Spleen (tissue), 11 donors: ENCODE data around the gene ATP5PF. TPM values are rescaled to one million over a fixed set of nuclear protein-coding genes. Genes with fewer than 3 reads are reported as not detected.

ENCODE experiments used
- DNase-seq: peaks from one replicate; pipeline ENCODE4 v3.0.0-alpha.2; 2020
- H3K27ac ChIP-seq, 8 donors: fragments of 200-600 bp; sonication (generic) in 7 of 8; 1 replicate in 4 of 8; 2 replicates in 4 of 8; pipeline versions ENCODE4 v1.5.0 to v1.8.0; 2016 to 2021; ENCODE audit warnings: inconsistent platforms in 4 of 8, mild to moderate bottlenecking in 4 of 8, moderate library complexity in 1 of 8
- H3K27me3 ChIP-seq, 7 donors: fragments of 200-600 bp; sonication (generic) in 6 of 7; replicated peaks in 1 of 7; 1 replicate in 4 of 7; 2 replicates in 3 of 7; pipeline versions ENCODE4 v1.5.0 to v1.8.0; 2016 to 2021; ENCODE audit warnings: inconsistent platforms in 3 of 7, mild to moderate bottlenecking in 1 of 7
- H3K36me3 ChIP-seq, 6 donors: fragments of 200-600 bp; sonication (generic) in 5 of 6; 1 replicate in 4 of 6; 2 replicates in 2 of 6; pipeline versions ENCODE4 v1.5.0 to v1.8.0; 2016 to 2021; ENCODE audit warnings: inconsistent platforms in 2 of 6
- H3K4me1 ChIP-seq, 6 donors: fragments of 200-600 bp; sonication (generic) in 5 of 6; 1 replicate in 3 of 6; 2 replicates in 3 of 6; pipeline versions ENCODE4 v1.5.0 to v1.8.0; 2016 to 2021; ENCODE audit warnings: inconsistent platforms in 3 of 6
- H3K4me3 ChIP-seq, 8 donors: fragments of 200-600 bp; sonication (generic) in 7 of 8; 1 replicate in 4 of 8; 2 replicates in 4 of 8; pipeline versions ENCODE4 v1.5.0 to v1.8.0; 2016 to 2021; ENCODE audit warnings: inconsistent platforms in 4 of 8, mild to moderate bottlenecking in 4 of 8, moderate library complexity in 2 of 8
- H3K9me3 ChIP-seq, 8 donors: fragments of 200-600 bp; sonication (generic) in 7 of 8; 1 replicate in 4 of 8; 2 replicates in 4 of 8; pipeline versions ENCODE4 v1.5.0 to v1.8.0; 2016 to 2021; ENCODE audit warnings: inconsistent platforms in 4 of 8
- POLR2A ChIP-seq, 3 donors: fragments of 450-650 bp; IDR thresholded peaks; one replicate each; pipeline ENCODE4 v1.5.1; 2017; ENCODE audit warnings: antibody characterized with exemption in 3 of 3, mild to moderate bottlenecking in 1 of 3
- POLR2AphosphoS5 ChIP-seq, 3 donors: sonication (generic); formaldehyde crosslinking; IDR thresholded peaks; one replicate each; pipeline ENCODE4 v1.5.1; 2017; ENCODE audit warnings: antibody characterized with exemption in 3 of 3
- WGBS, 5 donors: extraction: QIAGEN DNeasy Blood & Tissue Kit in 3 of 5; methylation state at CpG; one replicate each; pipeline versions ENCODE4 v1.1.5 to v1.1.7; 2013 to 2018; 5-methylcytosine and 5-hydroxymethylcytosine counted together
- intact Hi-C: fragments of 100-400 bp; cut with DNase I; formaldehyde crosslinking; loops from one replicate; pipeline ENCODE4 v1.15.0; 2023; ENCODE audit warnings: low total_unique reads
- polyA plus RNA-seq, 3 donors: library from polyadenylated mRNA; stranded (reverse); fragments of 200-250 nt; gene quantifications; one replicate each; pipeline ENCODE4 v1.2.1, GENCODE V29; 2013
- total RNA-seq, 7 donors: library from RNA; depleted of rRNA in 3 of 7; stranded (reverse); fragments of >200 nt in 3 of 7; fragmentation: NEBNext Ultra II Directional in 4 of 7; extraction: Animal tissue kit (Norgen Biotek cat#: 25700) in 4 of 7; gene quantifications; one replicate each; pipeline versions ENCODE4 v1.1.0 to v1.2.1, GENCODE V29; 2016 to 2021
- TF ChIP-seq, protein P1 (sequence below), 11 experiments: fragments of 200-600 bp in 7 of 11; fragments of 450-650 bp in 4 of 11; sonication (generic) in 4 of 11; IDR thresholded peaks in 8 of 11; conservative IDR thresholded peaks in 3 of 11; 1 replicate in 7 of 11; 2 replicates in 4 of 11; pipeline versions ENCODE4 v1.4.0 to v1.8.0; 2016 to 2021; ENCODE audit warnings: antibody characterized with exemption in 11 of 11, inconsistent platforms in 4 of 11, mild to moderate bottlenecking in 1 of 11
- donor health status: healthy with polysubstance abuse.
- donor health status: DM: no; HTN: no; CAD: no; lungs with moderate emphysema.
- donor health status: DM: no; HTN: no; CAD: no.
- donor health status: Bipolar disorder and iron deficiency.
- donor health status: healthy.
- donor health status: DM: no; HTN: no; CAD: no.
- donor health status: DM: yes; HTN: yes; CAD: no.

Gene ATP5PF
- total and polyA plus RNA-seq, 10 donors: 53.1 to 252 (median 76.2) TPM

DNA sequence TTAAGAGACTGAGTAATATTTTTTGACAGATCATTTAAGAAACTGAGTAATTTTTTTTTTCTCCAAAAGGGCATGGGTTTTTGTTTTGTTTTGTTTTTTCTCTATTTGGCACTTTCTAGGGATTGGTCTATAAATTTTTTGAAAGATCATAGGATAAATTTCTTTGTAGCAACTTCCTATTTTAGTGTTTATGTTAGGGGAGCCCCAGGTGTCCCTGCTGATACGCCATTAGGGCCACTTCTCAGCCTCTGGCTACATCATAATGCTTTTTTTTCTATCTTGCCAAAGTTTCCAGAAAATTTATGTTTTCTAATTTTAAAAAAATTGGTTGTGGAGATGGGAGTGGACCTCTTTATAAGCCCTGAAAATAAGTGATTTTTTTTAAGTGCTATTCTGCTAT is 2.7 kb upstream of the ATP5PF start:
- WGBS, 5 donors: 39 to 60% (median 46%) methylated on average over 1 of the region's 1 CpG
- intact Hi-C loops: no loop called here
- Histone ChIP-seq H3K36me3 (peaks cover 0 to 20% (median 0%) of the 10 kb centered on the region in 6 donors), H3K9me3 (no peaks in the 10 kb centered on the region), H3K27me3 (no peaks in the 10 kb centered on the region), H3K27ac (no peak overlapping the region), H3K4me1 (peaks cover 26 to 76% (median 54%) of the 10 kb centered on the region in 6 donors), H3K4me3 (no peak overlapping the region)
- no peak for TF ChIP-seq POLR2AphosphoS5 (IDR thresholded peaks at IDR 0.05)
- TF ChIP-seq, protein P1, sequence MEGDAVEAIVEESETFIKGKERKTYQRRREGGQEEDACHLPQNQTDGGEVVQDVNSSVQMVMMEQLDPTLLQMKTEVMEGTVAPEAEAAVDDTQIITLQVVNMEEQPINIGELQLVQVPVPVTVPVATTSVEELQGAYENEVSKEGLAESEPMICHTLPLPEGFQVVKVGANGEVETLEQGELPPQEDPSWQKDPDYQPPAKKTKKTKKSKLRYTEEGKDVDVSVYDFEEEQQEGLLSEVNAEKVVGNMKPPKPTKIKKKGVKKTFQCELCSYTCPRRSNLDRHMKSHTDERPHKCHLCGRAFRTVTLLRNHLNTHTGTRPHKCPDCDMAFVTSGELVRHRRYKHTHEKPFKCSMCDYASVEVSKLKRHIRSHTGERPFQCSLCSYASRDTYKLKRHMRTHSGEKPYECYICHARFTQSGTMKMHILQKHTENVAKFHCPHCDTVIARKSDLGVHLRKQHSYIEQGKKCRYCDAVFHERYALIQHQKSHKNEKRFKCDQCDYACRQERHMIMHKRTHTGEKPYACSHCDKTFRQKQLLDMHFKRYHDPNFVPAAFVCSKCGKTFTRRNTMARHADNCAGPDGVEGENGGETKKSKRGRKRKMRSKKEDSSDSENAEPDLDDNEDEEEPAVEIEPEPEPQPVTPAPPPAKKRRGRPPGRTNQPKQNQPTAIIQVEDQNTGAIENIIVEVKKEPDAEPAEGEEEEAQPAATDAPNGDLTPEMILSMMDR (IDR thresholded peaks at IDR 0.05 in 8 of 11, conservative IDR thresholded peaks at IDR 0.05 in 3 of 11): no peak
- no peak for TF ChIP-seq POLR2A (IDR thresholded peaks at IDR 0.05)
- no peak for DNase-seq

DNA sequence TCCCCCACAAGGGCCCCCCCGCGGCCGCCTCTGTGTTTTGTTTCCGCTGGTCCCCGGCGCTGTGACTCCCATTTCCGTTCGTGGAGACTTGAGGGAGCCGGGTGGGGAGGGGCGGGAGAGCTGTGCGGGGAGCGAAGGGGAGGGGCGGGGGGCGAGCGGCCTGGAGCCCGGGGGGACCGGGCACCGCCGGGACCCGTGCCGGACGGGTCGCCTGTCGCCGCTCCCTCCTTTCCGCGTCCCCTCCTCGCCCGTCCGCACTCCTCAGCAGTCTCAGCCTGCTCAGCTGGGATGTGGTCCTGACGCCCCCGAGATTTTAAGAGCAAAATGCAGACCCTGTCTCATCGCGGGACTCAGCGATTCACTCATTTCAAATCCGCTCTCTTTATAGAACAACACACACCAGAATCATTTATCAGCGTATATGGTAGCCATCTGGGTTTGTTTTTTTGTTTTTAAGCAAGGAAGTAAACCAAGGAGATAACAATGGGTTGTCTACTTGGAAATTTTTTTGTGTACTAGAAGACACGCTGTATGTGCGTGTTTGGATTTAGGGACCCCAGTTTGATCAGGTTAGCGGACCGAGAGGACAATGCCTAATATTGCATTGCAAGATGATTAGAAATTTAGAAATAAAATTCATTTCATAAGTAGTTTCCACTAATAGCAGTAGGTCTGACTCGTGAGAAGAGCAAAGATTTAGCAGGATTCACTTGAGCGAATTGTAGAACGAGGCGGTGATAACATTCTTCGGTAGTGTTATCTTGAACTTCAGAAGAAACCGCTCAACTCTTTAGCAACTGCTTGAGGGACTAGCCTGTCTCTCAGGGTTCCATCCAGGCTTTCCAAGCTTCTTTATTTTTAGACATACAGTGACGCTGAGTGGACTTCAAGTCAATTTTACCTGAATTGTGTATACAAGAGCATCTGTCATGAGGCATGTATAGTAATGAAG is 1.2 kb upstream of the ATP5PF start:
- H3K4me3 ChIP-seq: peak overlapping the region; percentile 79 to 94 (median 89)
- no peaks in the 10 kb centered on the region for H3K9me3 ChIP-seq
- H3K36me3 ChIP-seq: peaks cover 0 to 5% (median under 1%) of the 10 kb centered on the region in 6 donors
- TF ChIP-seq POLR2AphosphoS5 (IDR thresholded peaks at IDR 0.05): no peak
- no peak for TF ChIP-seq POLR2A (IDR thresholded peaks at IDR 0.05)
- TF ChIP-seq, protein P1 (IDR thresholded peaks at IDR 0.05 in 8 of 11, conservative IDR thresholded peaks at IDR 0.05 in 3 of 11): no peak
- H3K27ac ChIP-seq: peak overlapping the region; percentile 86 to 99 (median 99)
- no peak for DNase-seq
- peaks cover 26 to 87% (median 61%) of the 10 kb centered on the region in 6 donors for H3K4me1 ChIP-seq
- intact Hi-C loops: no loop called here
- no peaks in the 10 kb centered on the region for H3K27me3 ChIP-seq
- WGBS, 5 donors: 0 to 3% (median 1%) methylated on average over 33 to 48 of the region's 48 CpGs

DNA sequence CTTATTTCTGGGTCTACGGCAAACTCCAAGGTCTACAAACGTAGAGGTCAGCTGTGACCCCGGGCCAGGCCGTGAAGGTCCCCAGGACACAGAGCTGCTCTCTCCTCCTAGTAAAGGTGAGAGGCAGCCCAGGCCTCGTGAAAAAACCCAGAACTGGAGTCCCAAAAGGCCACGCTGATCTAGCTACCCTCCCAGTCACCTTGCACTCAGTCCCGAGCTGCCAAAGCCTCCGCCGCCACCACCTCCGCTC is 125 bp downstream of the ATP5PF start:
- WGBS, 5 donors: 0 to 1% (median 1%) methylated on average over 7 to 10 of the region's 10 CpGs
- Histone ChIP-seq H3K36me3 (peaks cover 0 to 13% (median 8%) of the 10 kb centered on the region in 6 donors), H3K4me1 (peaks cover 26 to 84% (median 57%) of the 10 kb centered on the region in 6 donors), H3K27ac (peak overlapping the region; percentile 86 to 99 (median 99)), H3K4me3 (peak overlapping the region; percentile 79 to 94 (median 89)), H3K27me3 (no peaks in the 10 kb centered on the region), H3K9me3 (no peaks in the 10 kb centered on the region)
- DNase-seq: no peak
- TF ChIP-seq POLR2AphosphoS5 (IDR thresholded peaks at IDR 0.05): no peak
- TF ChIP-seq POLR2A (IDR thresholded peaks at IDR 0.05): peak in 2 of 3 donors; percentile 10 to 53
- intact Hi-C loops: no loop called here

DNA sequence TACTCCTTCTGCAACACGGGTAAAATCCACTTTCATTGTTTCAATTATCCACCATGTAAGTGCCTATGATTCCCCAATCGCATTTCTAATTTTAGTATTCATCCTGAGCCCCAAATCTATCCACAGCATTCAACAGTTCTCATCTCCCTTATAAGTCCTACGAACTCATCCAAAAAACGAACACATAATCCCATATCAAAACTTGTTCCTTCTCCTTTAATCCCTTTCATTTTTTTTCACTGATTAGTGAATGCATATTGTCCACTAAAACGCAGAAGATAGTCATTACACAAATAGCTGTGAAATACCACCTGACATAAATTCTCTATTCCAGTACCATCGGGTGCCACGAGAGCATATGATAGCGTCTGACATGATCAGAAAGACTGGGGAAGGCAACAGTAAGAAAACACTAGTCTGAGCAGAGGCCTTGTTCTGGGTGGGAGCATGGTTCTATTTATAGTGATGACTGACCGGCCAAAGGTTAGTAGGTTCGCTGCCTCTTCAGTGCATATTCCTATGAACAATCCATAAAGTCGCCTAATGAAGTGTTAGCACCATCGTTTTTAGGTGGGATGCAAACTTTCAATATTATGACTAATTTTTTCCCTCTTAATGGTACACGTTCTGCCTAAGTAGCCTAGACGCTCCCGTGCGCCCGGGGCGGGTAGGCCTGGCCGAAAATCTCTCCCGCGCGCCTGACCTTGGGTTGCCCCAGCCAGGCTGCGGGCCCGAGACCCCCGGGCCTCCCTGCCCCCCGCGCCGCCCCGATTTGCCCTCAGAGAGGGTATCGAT is 648 bp downstream of the ATP5PF start:
- TF ChIP-seq, protein P1 (IDR thresholded peaks at IDR 0.05 in 8 of 11, conservative IDR thresholded peaks at IDR 0.05 in 3 of 11): peak in 1 of 11 experiments; percentile 8
- no peak for TF ChIP-seq POLR2A (IDR thresholded peaks at IDR 0.05)
- Histone ChIP-seq H3K27ac (peak overlapping the region; percentile 86 to 99 (median 99)), H3K36me3 (peaks cover 0 to 18% (median 9%) of the 10 kb centered on the region in 6 donors), H3K4me3 (peak overlapping the region; percentile 79 to 94 (median 89)), H3K4me1 (peaks cover 26 to 80% (median 53%) of the 10 kb centered on the region in 6 donors), H3K27me3 (no peaks in the 10 kb centered on the region), H3K9me3 (no peaks in the 10 kb centered on the region)
- 5 to 10% (median 6%) methylated on average over 21 to 30 of the region's 30 CpGs for WGBS, 5 donors
- intact Hi-C loops: no loop called here
- DNase-seq: peak; percentile 94
